Neural cell (in vitro differentiated cells): ENCODE results near the gene OR10H5. TPM values are rescaled to one million over a fixed set of nuclear protein-coding genes. Genes with fewer than 3 reads are reported as not detected.

Experiments
- H2AFZ ChIP-seq: fragments of 200-600, 300-800 bp; sonication (generic), shearing (Covaris generic); 2 replicates; pipeline ENCODE4 v1.6.0; 2014; ENCODE audit warnings: low read depth, mild to moderate bottlenecking, antibody characterized with exemption, low read length, moderate library complexity
- H3F3A ChIP-seq: fragments of 200-600 bp; shearing (Covaris generic); 2 replicates; pipeline ENCODE4 v1.6.1; 2016; ENCODE audit warnings: mild to moderate bottlenecking, moderate library complexity, mixed read lengths, antibody characterized with exemption, low read length; ENCODE audit not compliant: insufficient read depth, poor library complexity, severe bottlenecking
- H3K27ac ChIP-seq: fragments of 200-600, 300-800 bp; sonication (generic), shearing (Covaris generic); 2 replicates; pipeline ENCODE4 v1.5.1; 2014; ENCODE audit warnings: mild to moderate bottlenecking, low read length, moderate library complexity
- H3K27me3 ChIP-seq: fragments of 300-800, 200-600 bp; sonication (generic), shearing (Covaris generic); 2 replicates; pipeline ENCODE4 v1.6.0; 2014; ENCODE audit warnings: mild to moderate bottlenecking, low read depth, low read length, moderate library complexity; ENCODE audit not compliant: insufficient read depth
- H3K36me3 ChIP-seq: fragments of 300-800, 200-600 bp; sonication (generic), shearing (Covaris generic); 2 replicates; pipeline ENCODE4 v1.5.1; 2014; ENCODE audit warnings: mild to moderate bottlenecking, antibody characterized with exemption, low read length, moderate library complexity; ENCODE audit not compliant: insufficient read depth
- H3K4me2 ChIP-seq: fragments of 300-800, 200-600 bp; sonication (generic), shearing (Covaris generic); 2 replicates; pipeline ENCODE4 v1.6.0; 2014; ENCODE audit warnings: mild to moderate bottlenecking, low read length
- H3K4me3 ChIP-seq: fragments of 300-800, 200-600 bp; sonication (generic), shearing (Covaris generic); 2 replicates; pipeline ENCODE4 v1.5.1; 2014; ENCODE audit warnings: mild to moderate bottlenecking, low read length, moderate library complexity
- H3K79me2 ChIP-seq: fragments of 200-600 bp; shearing (Covaris generic); replicated peaks from 2 replicates; pipeline ENCODE4 v1.6.0; 2014; ENCODE audit warnings: mild to moderate bottlenecking, low read length, moderate library complexity; ENCODE audit not compliant: insufficient read depth
- H3K9ac ChIP-seq: fragments of 300-800, 200-600 bp; sonication (generic), shearing (Covaris generic); 2 replicates; pipeline ENCODE4 v1.6.1; 2016; ENCODE audit warnings: mild to moderate bottlenecking, low read length, mixed read lengths
- H3K9me2 ChIP-seq: fragments of 200-600 bp; shearing (Covaris generic); 2 replicates; pipeline ENCODE4 v1.6.1; 2016; ENCODE audit warnings: mild to moderate bottlenecking, low read length, mixed read lengths; ENCODE audit not compliant: insufficient read depth
- H3K9me3 ChIP-seq: fragments of 200-600, 300-800 bp; sonication (generic), shearing (Covaris generic); 2 replicates; pipeline ENCODE4 v1.6.1; 2016; ENCODE audit warnings: mild to moderate bottlenecking, mixed run types, low read length, moderate library complexity, mixed read lengths
- H4K20me1 ChIP-seq: fragments of 200-600 bp; shearing (Covaris generic); 2 replicates; pipeline ENCODE4 v1.6.1; 2016; ENCODE audit warnings: mild to moderate bottlenecking, mixed run types; ENCODE audit not compliant: insufficient read depth
- CTCF ChIP-seq: fragments of 450-650 bp; IDR thresholded peaks from 2 replicates; pipeline ENCODE4 v1.5.1; 2014; ENCODE audit warnings: antibody characterized with exemption, mild to moderate bottlenecking, moderate library complexity; ENCODE audit not compliant: poor library complexity, severe bottlenecking
- EP300 ChIP-seq: fragments of 450-650 bp; conservative IDR thresholded peaks from 2 replicates; pipeline ENCODE4 v1.6.1; 2014; ENCODE audit warnings: antibody characterized with exemption, mild to moderate bottlenecking, moderate library complexity; ENCODE audit not compliant: poor library complexity, severe bottlenecking
- EZH2 ChIP-seq: fragments of 200-600, 300-800 bp; shearing (Covaris generic), sonication (generic); IDR thresholded peaks from 2 replicates; pipeline ENCODE4 v1.6.1; 2014; ENCODE audit warnings: antibody characterized with exemption, low read length, borderline replicate concordance, mild to moderate bottlenecking; ENCODE audit not compliant: insufficient read depth, poor library complexity, severe bottlenecking
- MXI1 ChIP-seq: fragments of 450-650 bp; conservative IDR thresholded peaks from 2 replicates; pipeline ENCODE4 v1.6.1; 2014; ENCODE audit warnings: antibody characterized with exemption, mild to moderate bottlenecking; ENCODE audit not compliant: poor library complexity, severe bottlenecking
- POLR2AphosphoS5 ChIP-seq: IDR thresholded peaks from 2 replicates; pipeline ENCODE4 v1.6.1; 2012
- RAD21 ChIP-seq: fragments of 450-650 bp; conservative IDR thresholded peaks from 2 replicates; pipeline ENCODE4 v1.6.1; 2014; ENCODE audit warnings: antibody characterized with exemption, mild to moderate bottlenecking, moderate library complexity
- SMC3 ChIP-seq: fragments of 450-650 bp; conservative IDR thresholded peaks from 2 replicates; pipeline ENCODE4 v1.6.1; 2014; ENCODE audit warnings: antibody characterized with exemption, mild to moderate bottlenecking, moderate library complexity; ENCODE audit not compliant: poor library complexity
- TAF1 ChIP-seq: IDR thresholded peaks from 2 replicates; pipeline ENCODE4 v1.6.1; 2012; ENCODE audit warnings: low read depth
- polyA plus RNA-seq: library from polyadenylated mRNA; depleted of rRNA; stranded (reverse); fragments of >200 nt; gene quantifications from 2 replicates; pipeline ENCODE4 v1.2.3, GENCODE V29; 2014
- TF ChIP-seq, protein P1 (sequence below): IDR thresholded peaks from 2 replicates; pipeline ENCODE4 v1.6.1; 2012; ENCODE audit warnings: borderline replicate concordance

Gene OR10H5
- polyA plus RNA-seq, 1 donor from 2014 or later, result not detected

DNA sequence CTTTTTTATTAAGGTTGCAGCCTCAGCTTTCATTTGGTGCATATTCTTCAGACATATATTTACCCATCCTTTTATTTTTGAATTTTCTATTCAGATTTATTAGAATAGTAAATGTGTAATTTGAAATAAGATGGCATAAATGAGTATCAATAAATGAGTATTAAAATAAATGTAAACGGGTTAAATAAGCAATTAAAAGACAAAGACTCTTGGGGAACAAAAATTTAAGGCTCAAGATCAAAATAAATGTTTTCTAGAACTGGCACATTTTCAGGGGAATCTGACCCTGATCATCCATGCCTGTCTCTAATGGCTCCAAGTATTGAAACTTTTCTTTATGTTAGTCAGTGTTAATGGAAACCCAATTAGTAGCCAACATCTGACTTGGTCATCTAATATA is 46.7 kb upstream of the OR10H5 start:
- H3K4me3 ChIP-seq, result no peak overlapping the region
- H3K9me3 ChIP-seq, result peaks cover 10% of the 10 kb centered on the region
- no peak overlapping the region for H3K9ac ChIP-seq
- H3K27ac ChIP-seq, result no peak overlapping the region
- H3K27me3 ChIP-seq, result no peaks in the 10 kb centered on the region
- H3K9me2 ChIP-seq, result no peaks in the 10 kb centered on the region
- no peaks in the 10 kb centered on the region for H4K20me1 ChIP-seq
- H3K36me3 ChIP-seq, result no peaks in the 10 kb centered on the region
- no peak overlapping the region for H2AFZ ChIP-seq
- TF ChIP-seq CTCF (no peak), EZH2 (no peak), TAF1 (no peak), EP300 (no peak), SMC3 (no peak), MXI1 (no peak), RAD21 (no peak), POLR2AphosphoS5 (no peak)
- TF ChIP-seq, protein P1, sequence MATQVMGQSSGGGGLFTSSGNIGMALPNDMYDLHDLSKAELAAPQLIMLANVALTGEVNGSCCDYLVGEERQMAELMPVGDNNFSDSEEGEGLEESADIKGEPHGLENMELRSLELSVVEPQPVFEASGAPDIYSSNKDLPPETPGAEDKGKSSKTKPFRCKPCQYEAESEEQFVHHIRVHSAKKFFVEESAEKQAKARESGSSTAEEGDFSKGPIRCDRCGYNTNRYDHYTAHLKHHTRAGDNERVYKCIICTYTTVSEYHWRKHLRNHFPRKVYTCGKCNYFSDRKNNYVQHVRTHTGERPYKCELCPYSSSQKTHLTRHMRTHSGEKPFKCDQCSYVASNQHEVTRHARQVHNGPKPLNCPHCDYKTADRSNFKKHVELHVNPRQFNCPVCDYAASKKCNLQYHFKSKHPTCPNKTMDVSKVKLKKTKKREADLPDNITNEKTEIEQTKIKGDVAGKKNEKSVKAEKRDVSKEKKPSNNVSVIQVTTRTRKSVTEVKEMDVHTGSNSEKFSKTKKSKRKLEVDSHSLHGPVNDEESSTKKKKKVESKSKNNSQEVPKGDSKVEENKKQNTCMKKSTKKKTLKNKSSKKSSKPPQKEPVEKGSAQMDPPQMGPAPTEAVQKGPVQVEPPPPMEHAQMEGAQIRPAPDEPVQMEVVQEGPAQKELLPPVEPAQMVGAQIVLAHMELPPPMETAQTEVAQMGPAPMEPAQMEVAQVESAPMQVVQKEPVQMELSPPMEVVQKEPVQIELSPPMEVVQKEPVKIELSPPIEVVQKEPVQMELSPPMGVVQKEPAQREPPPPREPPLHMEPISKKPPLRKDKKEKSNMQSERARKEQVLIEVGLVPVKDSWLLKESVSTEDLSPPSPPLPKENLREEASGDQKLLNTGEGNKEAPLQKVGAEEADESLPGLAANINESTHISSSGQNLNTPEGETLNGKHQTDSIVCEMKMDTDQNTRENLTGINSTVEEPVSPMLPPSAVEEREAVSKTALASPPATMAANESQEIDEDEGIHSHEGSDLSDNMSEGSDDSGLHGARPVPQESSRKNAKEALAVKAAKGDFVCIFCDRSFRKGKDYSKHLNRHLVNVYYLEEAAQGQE, result no peak
- no peaks in the 10 kb centered on the region for H3F3A ChIP-seq
- no peaks in the 10 kb centered on the region for H3K79me2 ChIP-seq
- H3K4me2 ChIP-seq, result no peak overlapping the region

DNA sequence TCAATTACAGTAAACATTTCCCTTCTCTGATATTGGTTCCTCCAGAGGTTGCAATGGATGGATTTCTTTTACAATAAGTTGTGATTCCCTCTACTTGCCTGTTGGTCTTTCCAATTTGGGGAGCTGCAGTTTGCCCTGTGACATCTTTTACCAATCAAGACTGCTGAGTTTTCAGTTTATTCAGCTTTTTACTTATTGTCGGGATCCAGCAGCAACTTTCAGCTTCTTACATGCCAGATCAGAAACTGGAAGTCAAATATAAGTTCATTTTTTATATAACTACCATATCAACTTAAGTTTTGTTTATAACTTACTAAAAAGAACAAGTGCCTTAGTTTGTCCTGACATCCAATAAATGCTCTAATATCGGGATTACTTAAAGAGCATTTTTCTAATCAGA is 39.2 kb upstream of the OR10H5 start:
- H3F3A ChIP-seq, result no peaks in the 10 kb centered on the region
- no peak overlapping the region for H3K4me3 ChIP-seq
- H3K9me3 ChIP-seq, result peaks cover 7% of the 10 kb centered on the region
- no peaks in the 10 kb centered on the region for H4K20me1 ChIP-seq
- H3K79me2 ChIP-seq, result no peaks in the 10 kb centered on the region
- H3K4me2 ChIP-seq, result no peak overlapping the region
- no peak overlapping the region for H2AFZ ChIP-seq
- H3K27me3 ChIP-seq, result no peaks in the 10 kb centered on the region
- no peak overlapping the region for H3K9ac ChIP-seq
- no peak overlapping the region for H3K27ac ChIP-seq
- no peak for TF ChIP-seq EZH2
- TF ChIP-seq RAD21, result no peak
- TF ChIP-seq MXI1, result no peak
- TF ChIP-seq CTCF, result no peak
- TF ChIP-seq, protein P1, result no peak
- TF ChIP-seq TAF1, result no peak
- no peaks in the 10 kb centered on the region for H3K9me2 ChIP-seq
- H3K36me3 ChIP-seq, result no peaks in the 10 kb centered on the region
